ENCODE measurements around the gene AUTS2. TPM values are rescaled to one million over a fixed set of nuclear protein-coding genes. Genes with fewer than 3 reads are reported as not detected.

AUTS2 gene
- total RNA-seq, 1 experiment from 2014 or later: 256 TPM

GRCh38 chr7:70380421-70381015 is 782.2 kb downstream of the AUTS2 start:
- no peak overlapping the region for H3T11ph ChIP-seq (ENCODE audit: low read length)
- H2BK20ac ChIP-seq (ENCODE audit: low read depth, low read length, poor library complexity, severe bottlenecking): no peak overlapping the region
- no peaks in the 10 kb centered on the region for H4K20me1 ChIP-seq (ENCODE audit: control insufficient read depth, insufficient read depth, insufficient read length)
- no peak overlapping the region for H2BK120ac ChIP-seq (ENCODE audit: low read depth, low read length, poor library complexity, severe bottlenecking)
- no peak overlapping the region for H2AFZ ChIP-seq (ENCODE audit: low read length)
- H3K27ac Mint-ChIP-seq: no peak overlapping the region
- H2AK5ac ChIP-seq (ENCODE audit: insufficient read length, low read length): no peak overlapping the region
- no peaks in the 10 kb centered on the region for H3K36me3 Mint-ChIP-seq (ENCODE audit: insufficient read depth in 1 of 3, low read depth in 3 of 3)
- H3K4me1 Mint-ChIP-seq: no peaks in the 10 kb centered on the region
- no peaks in the 10 kb centered on the region for H3K79me1 ChIP-seq (ENCODE audit: insufficient read depth, low read depth, low read length, poor library complexity, severe bottlenecking)
- H3K14ac ChIP-seq (ENCODE audit: insufficient read depth, low read length): no peak overlapping the region
- H3K9ac ChIP-seq (ENCODE audit: extremely low read depth, insufficient read length, low read length): no peak overlapping the region
- H3K9me3 Mint-ChIP-seq: no peaks in the 10 kb centered on the region
- no peaks in the 10 kb centered on the region for H3K79me2 ChIP-seq (ENCODE audit: insufficient read depth, low read length)
- DNase-seq: no peak
- H3K27ac ChIP-seq (ENCODE audit: insufficient read length, low read depth, low read length): no peak overlapping the region
- H2BK15ac ChIP-seq (ENCODE audit: low read depth, low read length): no peak overlapping the region
- no peak overlapping the region for H3K4me2 ChIP-seq (ENCODE audit: insufficient read depth, insufficient read length, low read length)
- H2BK5ac ChIP-seq (ENCODE audit: insufficient read length, low read length): no peak overlapping the region
- H3K9me3 ChIP-seq (ENCODE audit: control insufficient read depth, low read depth, low read length): no peaks in the 10 kb centered on the region
- no peak overlapping the region for H3K56ac ChIP-seq (ENCODE audit: insufficient read length, low read depth, low read length)
- H3K4me1 ChIP-seq (ENCODE audit: insufficient read depth, low read length): no peaks in the 10 kb centered on the region
- no peaks in the 10 kb centered on the region for H3K23me2 ChIP-seq (ENCODE audit: insufficient read length, low read depth, low read length, poor library complexity, severe bottlenecking)
- no peaks in the 10 kb centered on the region for H3K27me3 ChIP-seq (ENCODE audit: insufficient read depth, low read length)
- no peak overlapping the region for H3K23ac ChIP-seq (ENCODE audit: insufficient read length, low read depth, low read length)
- no peak overlapping the region for H4K8ac ChIP-seq (replicated peaks; ENCODE audit: insufficient read length, low read depth, low read length)
- no peak overlapping the region for H4K91ac ChIP-seq (ENCODE audit: insufficient read length, low read depth, low read length)
- TF ChIP-seq, protein P1, sequence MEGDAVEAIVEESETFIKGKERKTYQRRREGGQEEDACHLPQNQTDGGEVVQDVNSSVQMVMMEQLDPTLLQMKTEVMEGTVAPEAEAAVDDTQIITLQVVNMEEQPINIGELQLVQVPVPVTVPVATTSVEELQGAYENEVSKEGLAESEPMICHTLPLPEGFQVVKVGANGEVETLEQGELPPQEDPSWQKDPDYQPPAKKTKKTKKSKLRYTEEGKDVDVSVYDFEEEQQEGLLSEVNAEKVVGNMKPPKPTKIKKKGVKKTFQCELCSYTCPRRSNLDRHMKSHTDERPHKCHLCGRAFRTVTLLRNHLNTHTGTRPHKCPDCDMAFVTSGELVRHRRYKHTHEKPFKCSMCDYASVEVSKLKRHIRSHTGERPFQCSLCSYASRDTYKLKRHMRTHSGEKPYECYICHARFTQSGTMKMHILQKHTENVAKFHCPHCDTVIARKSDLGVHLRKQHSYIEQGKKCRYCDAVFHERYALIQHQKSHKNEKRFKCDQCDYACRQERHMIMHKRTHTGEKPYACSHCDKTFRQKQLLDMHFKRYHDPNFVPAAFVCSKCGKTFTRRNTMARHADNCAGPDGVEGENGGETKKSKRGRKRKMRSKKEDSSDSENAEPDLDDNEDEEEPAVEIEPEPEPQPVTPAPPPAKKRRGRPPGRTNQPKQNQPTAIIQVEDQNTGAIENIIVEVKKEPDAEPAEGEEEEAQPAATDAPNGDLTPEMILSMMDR (conservative IDR thresholded peaks at IDR 0.05): no peak
- no peak overlapping the region for H4K5ac ChIP-seq (ENCODE audit: insufficient read length, low read depth, low read length)
- no peak overlapping the region for H3K18ac ChIP-seq (ENCODE audit: insufficient read length, low read depth, low read length)
- no peak overlapping the region for H3K4me3 Mint-ChIP-seq
- no CpG with 5 or more reads among the region's 9 CpGs for WGBS (ENCODE audit: extremely low coverage, insufficient read length, low lambda C conversion rate)
- no peaks in the 10 kb centered on the region; the same call in 1 of the 2 replicates for H3K27me3 Mint-ChIP-seq (ENCODE audit: low read depth)
- no peak overlapping the region for H2BK12ac ChIP-seq (ENCODE audit: insufficient read length, low read depth, low read length)
- H3K4ac ChIP-seq (ENCODE audit: low read depth, low read length): no peak overlapping the region

Measured in H9 (cell line).